Measurements from ENCODE around the gene MAPK4.
A peak's percentile ranks its signal among the peaks of the same experiment; 100 is the strongest.

MAPK4 gene

DNA sequence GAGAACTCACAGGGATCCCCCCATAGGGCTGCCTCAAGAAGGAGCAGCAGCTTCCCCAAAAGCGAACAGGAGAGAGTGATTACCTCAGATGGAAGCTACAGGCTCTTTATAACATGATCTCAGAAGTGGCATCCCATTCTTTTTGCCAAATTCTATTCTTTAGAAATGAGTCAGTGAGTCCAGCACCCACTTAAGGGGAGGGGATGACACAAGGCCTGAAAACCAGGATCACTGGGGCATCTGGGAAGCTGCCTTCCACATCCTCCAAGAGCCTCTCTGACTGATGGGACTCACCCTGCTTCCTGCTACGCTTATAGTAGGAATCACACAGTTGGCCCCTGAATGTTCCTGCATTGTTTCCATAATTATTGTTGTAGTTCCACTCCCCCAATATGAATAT lies 96.5 kb downstream of the MAPK4 start:
- no peak for DNase-seq

DNA sequence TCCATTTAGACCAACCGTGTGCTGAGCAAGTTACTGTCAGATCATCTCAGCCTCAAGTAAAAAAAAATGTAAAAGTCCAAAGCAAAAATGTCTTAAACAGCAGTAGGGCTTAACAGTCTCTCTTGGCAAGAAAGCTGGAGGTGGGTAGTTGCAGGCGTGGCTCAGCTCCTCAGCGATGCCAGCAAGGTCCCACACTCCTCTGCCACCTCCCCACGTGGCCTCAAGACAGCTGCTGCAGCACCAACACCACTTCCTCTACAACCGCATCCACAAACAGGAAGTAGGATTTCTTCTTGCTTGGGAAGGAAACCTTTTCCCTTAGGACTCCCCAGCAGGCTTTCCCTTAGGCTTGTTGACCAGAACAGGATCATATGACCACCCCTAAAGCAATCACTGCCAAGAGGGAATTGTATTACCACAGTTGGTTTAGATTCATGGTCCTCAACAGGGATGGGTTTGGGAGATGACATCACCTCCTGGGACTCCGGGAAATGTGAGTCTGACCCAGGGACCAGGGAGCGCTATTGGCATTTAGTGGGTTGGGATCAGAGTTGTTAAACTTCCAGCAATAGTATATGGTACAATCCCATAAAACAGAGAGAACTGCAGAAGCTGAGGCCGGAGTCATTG lies 97.1 kb downstream of the MAPK4 start:
- DNase-seq = no peak

DNA sequence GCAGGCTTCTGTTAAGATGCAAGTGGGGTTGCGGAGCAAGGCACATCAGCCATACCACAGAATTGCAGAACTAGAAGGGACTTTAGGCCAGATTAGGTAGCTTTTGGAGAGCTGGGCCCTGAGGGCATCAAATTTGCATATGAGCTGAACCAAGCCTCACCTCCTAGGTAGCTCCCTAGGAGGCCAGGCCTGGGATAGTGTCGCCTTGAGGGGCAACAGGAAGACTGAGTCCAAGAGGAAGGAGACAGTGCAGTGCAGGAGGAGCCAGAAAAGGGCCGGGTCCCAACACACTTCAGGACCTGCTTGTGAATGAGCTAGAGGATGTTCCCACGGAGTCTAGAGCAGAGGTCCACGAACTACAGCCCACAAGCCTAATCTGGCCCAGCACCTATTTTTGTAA lies 98.7 kb downstream of the MAPK4 start:
- no peak for DNase-seq

DNA sequence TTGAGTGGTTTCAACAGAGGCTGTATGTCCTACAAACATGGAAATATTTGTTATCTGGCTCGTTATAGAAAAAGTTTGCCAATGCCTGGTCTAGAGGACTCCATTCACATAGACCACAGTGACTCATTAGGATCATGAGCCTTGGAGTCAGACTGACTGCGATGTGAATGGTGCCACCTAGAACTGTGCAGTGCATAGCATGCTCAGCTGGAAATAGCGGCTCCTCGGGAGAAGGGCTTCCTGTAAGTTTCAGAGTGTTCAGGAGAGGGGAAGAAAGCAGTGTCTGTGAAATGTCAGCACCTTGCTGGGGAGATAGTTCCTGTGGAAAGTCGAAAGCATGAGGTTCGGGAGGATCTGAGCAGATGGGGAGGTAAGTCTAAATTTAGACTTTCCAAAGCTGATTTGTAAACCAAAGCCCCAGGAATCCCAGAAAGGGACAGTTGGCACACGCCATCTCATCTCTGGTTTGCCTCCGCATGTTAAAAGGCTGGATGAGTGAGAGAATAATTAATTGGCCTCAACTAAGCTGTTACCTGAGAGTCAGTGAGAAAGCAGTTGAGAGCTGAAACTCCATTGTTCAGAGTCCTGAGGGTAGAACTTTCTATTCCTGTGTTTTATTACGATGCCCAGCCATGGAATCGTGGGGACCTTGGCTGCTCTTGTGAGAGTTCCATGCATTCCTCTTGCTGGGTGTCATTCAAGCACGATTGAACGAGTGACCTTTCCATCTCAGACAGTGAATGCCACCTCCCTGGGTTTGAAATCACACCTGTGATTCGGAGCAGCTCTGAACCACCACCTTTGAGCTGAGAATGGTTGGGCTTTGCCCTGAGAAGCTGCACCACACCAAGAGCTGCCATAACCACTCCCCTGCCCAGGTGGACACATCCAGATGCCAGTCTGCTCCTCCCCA lies 99.5 kb downstream of the MAPK4 start:
- no peak for DNase-seq

DNA sequence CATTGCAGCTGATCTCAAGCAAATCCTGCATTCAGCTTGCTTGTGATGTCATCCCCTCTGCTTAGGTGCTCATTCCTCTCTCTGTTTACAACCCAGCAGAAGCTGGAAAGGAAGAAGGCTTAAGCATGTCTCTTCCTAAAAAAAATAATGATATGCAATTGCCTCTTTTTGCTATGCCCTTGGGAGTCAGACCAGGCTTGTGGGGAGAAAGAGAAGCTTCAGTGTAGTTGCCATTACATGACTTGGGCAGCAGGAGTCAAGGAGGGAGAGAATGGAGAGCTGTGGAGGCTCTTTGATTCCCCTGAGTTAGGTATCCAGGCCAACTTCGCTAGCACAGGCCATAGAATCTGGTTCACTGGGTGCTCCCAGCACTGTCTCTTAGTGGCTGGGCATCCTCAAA lies 101.1 kb downstream of the MAPK4 start:
- DNase-seq = no peak

DNA sequence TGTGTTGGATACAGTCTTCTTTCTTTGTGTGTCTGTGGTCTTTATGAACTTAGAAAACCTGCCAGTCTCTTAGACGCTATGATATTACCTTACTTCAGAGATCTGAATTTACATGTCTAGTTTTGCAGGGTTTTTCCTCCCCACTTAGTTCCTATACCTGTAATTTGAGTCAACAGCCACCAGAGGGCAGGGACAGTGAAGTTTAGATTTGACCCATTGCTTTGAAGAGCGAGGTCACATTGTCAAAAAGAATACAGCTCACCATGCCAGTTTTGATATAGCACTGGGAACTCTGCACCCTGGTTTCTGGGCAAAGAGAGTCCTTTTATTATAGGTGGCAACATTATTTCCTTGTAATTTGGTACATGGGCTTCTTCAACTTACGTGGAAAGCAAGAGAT lies 102.3 kb downstream of the MAPK4 start:
- DNase-seq = no peak

DNA sequence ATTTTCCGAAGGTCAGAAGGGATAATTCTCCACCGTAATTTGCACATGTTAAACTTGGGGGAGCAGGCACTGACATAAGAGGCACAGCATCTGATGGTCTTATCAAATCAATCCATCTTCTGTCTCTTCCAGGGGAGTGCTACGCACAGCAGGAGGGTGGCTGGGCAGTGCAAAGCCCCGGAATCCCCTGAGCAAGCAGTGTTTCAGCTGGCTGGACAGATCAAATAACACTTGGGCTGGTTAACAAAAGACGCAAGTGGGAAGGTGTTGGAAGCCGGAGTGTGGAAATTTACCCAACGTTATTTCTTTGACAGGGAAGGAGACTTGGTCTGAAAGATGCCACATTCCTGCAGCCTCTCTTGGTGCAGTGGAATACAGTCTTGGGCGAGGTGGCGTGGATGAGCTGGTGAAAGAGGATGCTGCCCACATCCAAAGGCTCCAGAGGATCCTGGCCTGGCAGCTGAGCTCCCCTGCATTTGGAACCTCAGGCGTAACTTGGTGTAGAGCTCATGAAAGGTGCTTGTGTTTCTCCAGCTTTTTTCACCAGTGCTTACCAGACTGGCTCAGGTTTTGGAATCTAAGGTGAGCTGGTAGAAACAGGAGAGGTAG lies 103.0 kb downstream of the MAPK4 start:
- DNase-seq = no peak

DNA sequence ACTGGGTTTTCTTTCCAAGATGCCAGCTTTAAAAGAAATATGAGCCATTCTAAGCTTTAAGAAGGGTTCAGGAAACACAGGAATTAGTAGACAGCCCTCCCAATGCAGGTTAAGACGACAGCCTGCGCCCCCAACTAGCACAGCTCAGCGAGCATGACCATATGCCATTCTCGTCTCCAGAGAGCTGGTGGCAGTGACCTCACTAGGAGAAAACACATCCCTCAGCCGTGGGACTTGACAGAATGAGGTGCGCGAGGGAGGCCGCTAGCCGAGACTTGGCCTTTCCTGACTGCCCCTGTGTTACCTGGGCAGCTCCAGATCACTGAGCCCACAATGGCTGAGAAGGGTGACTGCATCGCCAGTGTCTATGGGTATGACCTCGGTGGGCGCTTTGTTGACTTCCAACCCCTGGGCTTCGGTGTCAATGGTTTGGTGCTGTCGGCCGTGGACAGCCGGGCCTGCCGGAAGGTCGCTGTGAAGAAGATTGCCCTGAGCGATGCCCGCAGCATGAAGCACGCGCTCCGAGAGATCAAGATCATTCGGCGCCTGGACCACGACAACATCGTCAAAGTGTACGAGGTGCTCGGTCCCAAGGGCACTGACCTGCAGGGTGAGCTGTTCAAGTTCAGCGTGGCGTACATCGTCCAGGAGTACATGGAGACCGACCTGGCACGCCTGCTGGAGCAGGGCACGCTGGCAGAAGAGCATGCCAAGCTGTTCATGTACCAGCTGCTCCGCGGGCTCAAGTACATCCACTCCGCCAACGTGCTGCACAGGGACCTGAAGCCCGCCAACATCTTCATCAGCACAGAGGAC lies 103.9 kb downstream of the MAPK4 start:
- no peak for DNase-seq

DNA sequence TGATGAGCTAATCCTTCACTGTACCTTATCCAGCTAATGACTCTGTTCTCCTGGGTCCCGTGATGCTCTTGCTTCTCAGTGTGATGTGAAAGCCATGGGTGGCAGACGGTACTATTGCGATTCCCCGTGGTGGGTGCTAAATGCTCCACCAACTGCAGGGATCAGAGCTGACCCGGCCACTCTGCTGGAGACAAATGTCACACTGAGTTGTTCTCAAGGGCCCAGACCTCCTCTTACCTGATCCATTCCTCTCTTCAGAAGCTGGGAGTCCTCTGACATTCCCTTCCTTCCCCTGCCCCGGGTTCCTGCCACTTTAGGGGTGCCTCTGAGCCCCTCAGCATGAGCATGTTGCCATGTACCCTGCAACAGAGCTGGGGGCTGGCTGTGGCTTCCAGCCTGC lies 105.1 kb downstream of the MAPK4 start:
- no peak for DNase-seq

DNA sequence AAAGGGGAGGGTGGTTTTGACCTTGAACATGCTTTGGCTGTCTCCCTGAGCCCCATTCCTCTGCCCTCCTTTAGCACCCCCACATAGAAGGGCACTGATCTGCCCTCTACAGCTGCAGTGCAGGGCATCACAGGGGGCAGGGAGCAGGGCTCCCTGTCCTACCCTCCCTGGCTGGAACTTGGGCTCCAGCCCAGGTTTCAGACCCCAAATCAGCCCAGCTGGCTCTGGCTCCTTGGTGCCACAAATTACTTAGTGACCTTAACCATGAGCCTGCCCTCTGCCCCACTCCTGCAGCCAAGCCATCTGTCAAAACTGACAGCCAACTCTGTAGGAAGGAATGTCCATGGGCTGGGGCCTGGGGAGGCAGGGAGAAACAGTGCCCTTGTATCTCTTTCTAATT lies 105.6 kb downstream of the MAPK4 start:
- DNase-seq = no peak

DNA sequence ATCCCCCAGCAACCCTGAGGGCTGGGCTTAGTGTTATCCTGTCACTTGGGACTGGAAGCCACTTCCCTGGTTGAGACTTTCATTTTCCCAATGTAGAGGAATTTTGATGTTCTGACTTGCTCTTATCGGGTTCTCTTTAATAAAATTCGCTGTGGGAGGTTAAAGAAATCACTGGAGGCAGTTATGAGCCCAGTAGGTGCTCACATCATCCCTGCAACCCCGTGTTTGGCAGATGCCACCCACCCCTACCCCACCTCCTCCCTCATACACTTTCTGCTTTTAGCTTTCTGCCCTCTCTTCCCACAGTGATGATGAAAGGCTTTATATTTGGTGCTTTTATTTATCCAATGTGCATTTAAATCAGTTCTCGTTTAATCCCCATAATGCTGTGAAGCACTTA lies 106.6 kb downstream of the MAPK4 start:
- no peak for DNase-seq

DNA sequence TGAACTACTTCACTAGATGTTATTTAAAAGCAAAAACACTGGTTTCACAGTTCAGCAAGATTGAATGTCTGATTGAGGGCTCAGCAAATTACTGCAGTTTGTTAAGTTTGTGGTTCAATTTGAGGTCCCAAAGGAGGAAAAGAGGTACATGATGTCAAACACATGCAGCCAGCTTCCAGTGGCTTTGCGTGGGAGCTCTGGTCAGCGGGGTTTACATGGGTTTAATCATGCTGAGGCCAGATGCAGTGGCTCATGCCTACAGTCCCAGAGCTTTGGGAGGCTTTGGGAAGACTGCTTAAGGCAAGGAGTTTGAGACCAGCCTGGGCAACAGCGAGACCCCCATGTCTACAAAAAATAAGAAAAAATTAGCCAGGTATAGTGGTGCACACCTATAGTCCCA lies 111.5 kb downstream of the MAPK4 start:
- no peak for DNase-seq

DNA sequence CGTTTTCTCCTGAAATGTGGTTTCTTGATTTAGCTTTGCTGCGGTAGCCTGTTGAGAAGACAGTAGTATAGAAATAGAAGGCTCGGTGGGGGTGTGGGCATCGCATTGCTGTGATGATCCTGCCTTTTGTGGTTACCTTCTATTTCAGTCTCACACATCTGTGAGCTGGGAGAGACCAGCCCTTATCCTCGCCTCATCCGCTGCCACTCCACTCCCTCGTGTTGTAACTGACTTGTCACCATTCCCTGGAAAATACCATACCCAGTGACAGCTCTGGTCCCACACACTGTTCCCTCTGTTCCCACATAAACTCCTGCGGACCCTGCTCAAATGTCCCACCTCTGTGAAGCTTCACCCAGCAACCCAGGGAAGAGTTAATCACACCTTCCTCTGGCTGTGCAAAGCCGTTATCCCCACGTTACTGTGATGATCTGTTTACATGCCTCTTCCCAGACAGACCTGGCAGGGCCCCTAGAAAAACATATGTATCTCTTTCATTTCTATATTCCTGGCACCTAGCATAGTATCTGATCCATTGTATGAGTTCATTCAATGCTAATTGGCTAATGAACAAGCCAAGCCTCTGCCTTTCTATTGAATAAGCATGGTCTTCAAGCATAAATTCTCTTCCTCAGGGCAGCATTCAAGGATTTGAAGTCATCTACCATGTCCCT lies 114.6 kb downstream of the MAPK4 start:
- peak; percentile 75 for DNase-seq

DNA sequence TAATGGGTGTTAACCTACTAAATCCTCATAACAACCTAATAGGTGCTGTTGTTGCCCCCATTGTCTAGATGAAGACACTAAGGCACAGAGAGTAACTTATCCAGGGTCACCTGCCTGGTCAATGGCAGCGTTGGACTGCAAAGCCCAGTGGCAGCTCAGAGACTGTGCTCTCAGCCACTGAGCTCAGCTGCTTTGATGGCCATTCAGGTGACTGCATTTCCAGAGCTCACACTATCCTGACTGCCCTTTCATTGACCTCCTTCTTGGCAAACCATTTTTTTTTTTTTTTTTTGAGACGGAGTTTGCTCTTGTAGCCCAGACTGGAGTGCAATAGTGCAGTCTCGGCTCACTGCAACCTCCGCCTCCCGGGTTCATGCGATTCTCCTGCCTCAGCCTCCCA lies 115.2 kb downstream of the MAPK4 start:
- no peak for DNase-seq

DNA sequence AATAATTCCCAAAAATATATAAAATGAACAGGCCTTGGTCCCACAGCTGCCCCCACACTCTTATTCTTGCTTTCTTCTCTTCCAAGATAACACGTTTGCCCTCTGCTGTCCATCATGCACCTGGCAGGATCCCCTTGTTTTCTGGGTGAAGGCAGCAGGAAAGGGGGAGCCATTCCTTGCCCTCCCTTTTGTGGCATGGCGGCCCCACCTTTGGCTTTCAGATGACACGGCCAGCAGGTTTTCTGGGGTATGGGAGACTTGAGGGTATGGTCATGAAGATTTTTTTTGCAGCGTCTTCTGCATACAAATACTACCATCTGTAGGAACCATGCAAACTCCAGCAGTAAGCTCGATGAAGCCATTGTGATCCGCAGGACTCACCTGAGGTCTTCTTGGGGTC lies 118.8 kb downstream of the MAPK4 start:
- DNase-seq = no peak

DNA sequence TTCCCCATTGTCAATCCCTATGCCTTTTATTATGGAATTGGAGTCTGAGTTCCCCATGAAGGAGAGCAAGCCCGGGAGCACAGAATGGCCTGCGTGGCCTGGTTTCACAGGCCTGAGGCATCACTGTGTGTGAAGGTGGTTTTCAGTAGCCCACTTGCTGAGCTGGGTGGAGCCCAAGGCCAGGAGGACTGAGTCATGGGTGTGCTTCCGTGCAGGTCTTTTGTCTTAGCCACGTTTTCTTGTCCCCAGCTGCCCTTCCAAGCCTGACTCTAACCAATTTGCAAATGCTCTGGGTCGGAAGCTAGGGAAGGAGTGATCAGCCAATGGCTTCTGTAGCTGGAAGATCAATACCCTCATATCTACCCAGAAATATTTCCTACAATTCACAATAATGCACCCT lies 119.2 kb downstream of the MAPK4 start:
- no peak for DNase-seq

DNA sequence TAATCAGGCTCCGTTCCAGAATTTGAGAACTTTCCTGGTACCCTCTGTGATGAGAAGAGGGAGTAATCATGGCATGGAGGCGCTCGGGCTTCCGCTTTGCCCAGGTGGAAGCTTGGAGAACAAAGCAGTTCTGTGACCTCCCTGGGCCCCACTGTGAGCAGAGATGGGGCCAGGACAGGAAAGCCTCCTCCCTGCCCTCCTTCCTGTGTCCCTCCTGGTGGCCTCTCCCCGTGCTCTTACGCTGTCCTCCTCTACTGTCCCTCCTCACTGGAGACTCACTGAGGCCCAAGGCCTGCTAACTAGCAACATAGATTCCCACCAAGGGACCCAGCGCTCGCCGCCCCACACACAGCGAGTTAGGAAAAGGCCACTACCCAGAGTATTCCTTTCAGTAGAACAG lies 119.8 kb downstream of the MAPK4 start:
- DNase-seq = no peak

DNA sequence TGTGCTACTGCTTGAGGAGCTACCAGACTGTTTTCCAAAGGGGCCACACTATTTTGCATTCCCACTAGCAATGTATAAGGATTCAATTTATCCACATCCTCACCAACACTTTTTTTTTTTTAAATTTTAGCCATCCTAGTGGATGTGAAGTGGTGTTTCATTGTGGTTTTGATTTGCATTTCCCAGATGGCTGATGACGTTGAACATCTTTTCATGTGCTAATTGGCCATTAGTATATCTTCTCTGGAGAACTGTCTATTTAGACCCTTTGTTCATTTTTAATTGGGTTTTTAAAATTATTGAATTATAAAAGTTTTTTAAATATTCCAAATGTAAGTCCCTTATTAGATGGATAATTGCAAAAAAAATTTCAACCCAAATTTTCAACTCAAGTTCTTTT lies 121.1 kb downstream of the MAPK4 start:
- no peak for DNase-seq

DNA sequence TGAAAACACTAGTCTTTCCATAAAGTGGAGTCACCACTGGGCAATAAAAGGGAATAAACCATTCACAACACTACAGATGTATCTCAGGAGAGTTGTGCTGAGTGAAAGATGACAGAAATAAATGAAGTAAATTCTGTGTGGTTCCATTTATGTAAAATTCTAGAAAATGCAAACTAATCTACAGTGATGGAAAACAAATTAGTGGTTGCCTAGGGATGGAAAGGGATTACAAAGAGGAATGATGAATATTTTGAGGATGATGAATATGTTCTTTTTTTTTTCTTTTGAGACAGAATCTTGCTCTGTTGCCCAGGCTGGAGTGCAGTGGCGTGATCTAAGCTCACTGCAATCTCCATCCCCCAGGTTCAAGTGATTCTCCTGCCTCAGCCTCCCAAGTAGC lies 123.0 kb downstream of the MAPK4 start:
- DNase-seq = no peak

DNA sequence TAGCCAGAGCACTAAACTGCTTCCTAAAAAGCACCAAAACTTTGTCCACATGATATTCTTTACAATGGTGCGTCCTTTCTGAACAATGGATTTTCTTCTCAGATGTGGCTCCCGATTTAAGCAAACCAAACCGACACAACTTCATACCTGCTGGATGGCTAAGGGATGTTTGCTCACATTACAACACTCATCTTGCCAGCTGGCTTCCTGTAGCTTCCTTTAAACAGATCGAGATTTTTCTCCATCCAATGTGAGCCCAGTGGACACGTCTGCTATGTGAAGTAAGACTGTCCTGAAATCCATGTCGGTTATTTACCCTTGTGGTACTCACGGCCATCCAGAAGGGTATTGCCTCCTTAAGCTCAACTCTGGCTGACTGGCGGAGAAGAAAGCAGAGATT lies 126.5 kb downstream of the MAPK4 start:
- DNase-seq = no peak

DNA sequence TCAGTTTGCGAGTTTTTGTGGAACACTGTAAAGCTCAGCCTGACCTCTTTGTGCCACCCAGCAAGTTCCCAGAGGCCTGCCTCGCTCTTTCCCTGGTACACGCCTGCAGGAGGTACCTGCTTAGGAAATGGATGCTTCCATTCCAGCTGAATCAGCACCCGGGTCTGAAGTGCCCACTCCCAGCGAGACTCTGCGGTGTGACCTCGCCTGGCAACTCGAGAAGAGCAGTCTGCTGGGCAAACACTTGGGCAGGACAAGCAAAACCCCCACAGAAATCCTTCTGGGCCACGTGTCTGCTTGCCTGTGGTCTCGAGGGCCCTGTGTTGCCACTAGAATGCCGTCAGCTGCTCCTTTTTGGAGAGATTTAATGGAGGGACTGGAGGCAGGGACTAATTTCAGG lies 127.6 kb downstream of the MAPK4 start:
- peak; percentile 45 for DNase-seq

DNA sequence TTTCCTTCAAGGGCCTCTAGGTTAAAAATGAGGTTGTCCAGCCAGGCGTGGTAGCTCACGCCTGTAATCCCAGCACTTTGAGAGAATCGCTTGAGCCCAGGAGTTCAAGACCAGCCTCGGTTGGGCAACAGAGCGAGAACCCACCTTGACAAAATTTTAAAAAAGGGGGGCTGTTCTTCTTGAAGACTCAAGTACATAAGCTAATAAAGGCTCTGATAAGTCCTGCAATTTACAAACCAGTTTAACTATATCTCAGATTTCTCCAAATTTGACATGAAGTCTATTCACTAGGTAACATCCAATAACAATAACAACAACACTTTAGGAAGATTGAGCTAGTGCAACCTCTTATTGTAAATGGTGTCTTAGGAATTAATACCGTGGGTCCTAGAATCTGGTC lies 129.7 kb downstream of the MAPK4 start:
- no peak for DNase-seq

DNA sequence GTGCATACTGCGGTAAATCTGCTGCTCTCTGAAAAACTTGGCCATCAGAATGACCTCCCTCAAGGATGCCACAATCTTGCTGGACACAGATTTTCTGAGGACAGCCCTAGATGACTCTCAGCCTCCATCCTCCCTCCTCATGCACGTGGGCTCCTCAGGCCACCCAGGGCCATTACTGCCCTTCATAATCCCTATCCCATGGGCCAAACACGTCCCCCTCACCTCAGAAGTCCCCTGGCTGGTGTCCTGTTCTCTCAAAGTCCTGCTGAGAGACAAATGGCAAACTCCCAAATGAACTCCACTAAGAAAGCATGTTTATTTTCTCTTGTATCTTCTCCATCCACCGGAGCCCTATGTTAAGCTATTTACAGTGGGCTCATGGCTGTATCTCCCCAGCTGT lies 134.3 kb downstream of the MAPK4 start:
- DNase-seq = no peak
